GM10248 (cell line): ENCODE data around the gene ACADL.

ENCODE experiments used
- CTCF ChIA-PET: fragments of 300-600 bp; sonication (Branson Sonifier 250); formaldehyde crosslinking; extraction: SDS; loops from one replicate; lab custom pipeline; 2021; ENCODE audit warnings: antibody characterized with exemption; lab: Yijun Ruan, JAX
- POLR2A ChIA-PET: fragments of 350-650 bp; sonication (Branson Sonifier 250); formaldehyde crosslinking; extraction: SDS; loops from one replicate; lab custom pipeline; 2020; ENCODE audit warnings: antibody characterized with exemption; lab: Yijun Ruan, JAX
- DNase-seq: peaks from one replicate; pipeline ENCODE4 v3.0.0; 2012; ENCODE audit errors: extremely low spot score
- TF ChIP-seq, protein P1 (sequence below): IDR thresholded peaks from 2 replicates; pipeline ENCODE4 v1.5.1; 2012; ENCODE audit warnings: mild to moderate bottlenecking, low read depth; ENCODE audit errors: extremely low read depth, missing control alignments, control extremely low read depth

ACADL gene

GRCh38 chr2:210147614-210148013 lies 77.6 kb downstream of the ACADL start:
- POLR2A ChIA-PET = no interaction called here
- DNase-seq = no peak

More at GRCh38 chr2:210147614-210148013, 77.6 kb downstream of the ACADL start:
- CTCF ChIA-PET = interaction anchor here (1.2 to 1.5 kb wide), 3 partner anchors 11 to 51 kb away, joined by 3 to 6 read pairs (median 4); no protein-coding TSS in a partner anchor
- TF ChIP-seq, protein P1, sequence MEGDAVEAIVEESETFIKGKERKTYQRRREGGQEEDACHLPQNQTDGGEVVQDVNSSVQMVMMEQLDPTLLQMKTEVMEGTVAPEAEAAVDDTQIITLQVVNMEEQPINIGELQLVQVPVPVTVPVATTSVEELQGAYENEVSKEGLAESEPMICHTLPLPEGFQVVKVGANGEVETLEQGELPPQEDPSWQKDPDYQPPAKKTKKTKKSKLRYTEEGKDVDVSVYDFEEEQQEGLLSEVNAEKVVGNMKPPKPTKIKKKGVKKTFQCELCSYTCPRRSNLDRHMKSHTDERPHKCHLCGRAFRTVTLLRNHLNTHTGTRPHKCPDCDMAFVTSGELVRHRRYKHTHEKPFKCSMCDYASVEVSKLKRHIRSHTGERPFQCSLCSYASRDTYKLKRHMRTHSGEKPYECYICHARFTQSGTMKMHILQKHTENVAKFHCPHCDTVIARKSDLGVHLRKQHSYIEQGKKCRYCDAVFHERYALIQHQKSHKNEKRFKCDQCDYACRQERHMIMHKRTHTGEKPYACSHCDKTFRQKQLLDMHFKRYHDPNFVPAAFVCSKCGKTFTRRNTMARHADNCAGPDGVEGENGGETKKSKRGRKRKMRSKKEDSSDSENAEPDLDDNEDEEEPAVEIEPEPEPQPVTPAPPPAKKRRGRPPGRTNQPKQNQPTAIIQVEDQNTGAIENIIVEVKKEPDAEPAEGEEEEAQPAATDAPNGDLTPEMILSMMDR = no peak
